ENCODE data around the gene RASSF3. TPM values are rescaled to one million over a fixed set of nuclear protein-coding genes. Genes with fewer than 3 reads are reported as not detected.

RASSF3 gene
- total and polyA plus RNA-seq, 2 donors from 2014 or later, result 8.2 to 35.6 TPM

DNA sequence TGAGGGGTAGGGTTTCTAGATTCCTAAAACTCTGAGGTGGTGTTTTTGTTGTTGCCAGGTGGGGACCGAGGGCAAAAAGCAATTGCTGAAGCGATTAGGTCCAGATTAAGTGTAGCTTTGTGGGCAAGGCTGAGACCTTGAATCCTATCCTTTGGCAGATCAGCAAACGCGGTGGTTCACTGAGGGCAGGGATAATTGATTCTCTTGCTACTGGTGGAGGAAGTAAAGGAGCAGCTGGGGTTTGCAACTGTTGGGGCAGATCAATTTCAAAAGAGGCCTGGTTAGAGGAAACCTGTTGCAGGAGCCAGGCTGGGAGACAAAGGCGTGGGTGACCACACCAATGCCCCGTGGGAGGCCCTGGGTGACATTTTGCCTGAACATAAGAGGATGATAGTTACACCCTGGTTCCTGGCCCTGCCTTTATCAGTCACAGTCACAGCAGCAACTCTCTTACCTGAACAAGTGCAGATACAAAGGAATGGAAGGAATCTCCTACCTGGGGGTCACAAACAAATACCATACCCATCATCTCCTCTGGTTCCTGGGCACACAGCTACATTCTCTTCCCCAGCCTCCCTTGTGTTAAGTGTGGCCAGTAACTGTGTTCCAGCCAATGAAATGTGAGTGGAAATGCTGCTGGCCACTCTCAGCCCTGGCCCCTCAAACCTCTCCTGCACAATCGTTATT, 43.3 kb upstream of the RASSF3 start:
- H3K27ac ChIP-seq (ENCODE audit: low read depth in 2 of 2, low read length in 2 of 2), result no peak overlapping the region
- H3K4me1 ChIP-seq (ENCODE audit: control insufficient read depth in 2 of 3, insufficient read depth in 2 of 3, low read depth in 1 of 3, low read length in 3 of 3), result no peaks in the 10 kb centered on the region
- no peak overlapping the region for H3K9ac ChIP-seq (ENCODE audit: low read length in 3 of 3)
- no peaks in the 10 kb centered on the region for H3K27me3 ChIP-seq (ENCODE audit: control insufficient read depth, insufficient read depth, low read length)
- no peak overlapping the region for H3K4me3 ChIP-seq (ENCODE audit: low read length in 3 of 3)
- intact Hi-C loops (cut with DNase I), result no loop called here
- TF ChIP-seq, protein P1, sequence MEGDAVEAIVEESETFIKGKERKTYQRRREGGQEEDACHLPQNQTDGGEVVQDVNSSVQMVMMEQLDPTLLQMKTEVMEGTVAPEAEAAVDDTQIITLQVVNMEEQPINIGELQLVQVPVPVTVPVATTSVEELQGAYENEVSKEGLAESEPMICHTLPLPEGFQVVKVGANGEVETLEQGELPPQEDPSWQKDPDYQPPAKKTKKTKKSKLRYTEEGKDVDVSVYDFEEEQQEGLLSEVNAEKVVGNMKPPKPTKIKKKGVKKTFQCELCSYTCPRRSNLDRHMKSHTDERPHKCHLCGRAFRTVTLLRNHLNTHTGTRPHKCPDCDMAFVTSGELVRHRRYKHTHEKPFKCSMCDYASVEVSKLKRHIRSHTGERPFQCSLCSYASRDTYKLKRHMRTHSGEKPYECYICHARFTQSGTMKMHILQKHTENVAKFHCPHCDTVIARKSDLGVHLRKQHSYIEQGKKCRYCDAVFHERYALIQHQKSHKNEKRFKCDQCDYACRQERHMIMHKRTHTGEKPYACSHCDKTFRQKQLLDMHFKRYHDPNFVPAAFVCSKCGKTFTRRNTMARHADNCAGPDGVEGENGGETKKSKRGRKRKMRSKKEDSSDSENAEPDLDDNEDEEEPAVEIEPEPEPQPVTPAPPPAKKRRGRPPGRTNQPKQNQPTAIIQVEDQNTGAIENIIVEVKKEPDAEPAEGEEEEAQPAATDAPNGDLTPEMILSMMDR (IDR thresholded peaks at IDR 0.05; ENCODE audit: borderline replicate concordance, extremely low read depth, insufficient read depth), result no peak
- DNase-seq (peak in 4 of 5 donors; percentile 40 to 58 (median 52)), FAIRE-seq (no peak)
- H3K36me3 ChIP-seq (ENCODE audit: control insufficient read depth in 2 of 3, insufficient read depth in 3 of 3, low read length in 3 of 3), result no peaks in the 10 kb centered on the region
- no peaks in the 10 kb centered on the region for H3K9me3 ChIP-seq (ENCODE audit: control insufficient read depth in 2 of 3, insufficient read depth in 1 of 3, low read length in 3 of 3)

GRCh38 chr12:64567570-64567969, 42.7 kb upstream of the RASSF3 start:
- no peaks in the 10 kb centered on the region for H3K27me3 ChIP-seq (ENCODE audit: control insufficient read depth, insufficient read depth, low read length)
- no peak overlapping the region for H3K9ac ChIP-seq (ENCODE audit: low read length in 3 of 3)
- H3K36me3 ChIP-seq (ENCODE audit: control insufficient read depth in 2 of 3, insufficient read depth in 3 of 3, low read length in 3 of 3), result no peaks in the 10 kb centered on the region
- no peak overlapping the region for H3K27ac ChIP-seq (ENCODE audit: low read depth in 2 of 2, low read length in 2 of 2)
- no peak for FAIRE-seq
- TF ChIP-seq, protein P1 (IDR thresholded peaks at IDR 0.05; ENCODE audit: borderline replicate concordance, extremely low read depth, insufficient read depth), result no peak
- H3K4me1 ChIP-seq (ENCODE audit: control insufficient read depth in 2 of 3, insufficient read depth in 2 of 3, low read depth in 1 of 3, low read length in 3 of 3), result no peaks in the 10 kb centered on the region
- H3K4me3 ChIP-seq (ENCODE audit: low read length in 3 of 3), result no peak overlapping the region
- DNase-seq, result no peak
- H3K9me3 ChIP-seq (ENCODE audit: control insufficient read depth in 2 of 3, insufficient read depth in 1 of 3, low read length in 3 of 3), result no peaks in the 10 kb centered on the region
- intact Hi-C loops (cut with DNase I), result no loop called here

GRCh38 chr12:64568298-64568697, 42.0 kb upstream of the RASSF3 start:
- no peak overlapping the region for H3K9ac ChIP-seq (ENCODE audit: low read length in 3 of 3)
- H3K4me3 ChIP-seq (ENCODE audit: low read length in 3 of 3), result no peak overlapping the region
- no peak overlapping the region for H3K27ac ChIP-seq (ENCODE audit: low read depth in 2 of 2, low read length in 2 of 2)
- intact Hi-C loops (cut with DNase I), result no loop called here
- DNase-seq (no peak), FAIRE-seq (no peak)
- TF ChIP-seq, protein P1 (IDR thresholded peaks at IDR 0.05; ENCODE audit: borderline replicate concordance, extremely low read depth, insufficient read depth), result no peak
- no peaks in the 10 kb centered on the region for H3K4me1 ChIP-seq (ENCODE audit: control insufficient read depth in 2 of 3, insufficient read depth in 2 of 3, low read depth in 1 of 3, low read length in 3 of 3)
- H3K9me3 ChIP-seq (ENCODE audit: control insufficient read depth in 2 of 3, insufficient read depth in 1 of 3, low read length in 3 of 3), result no peaks in the 10 kb centered on the region
- H3K27me3 ChIP-seq (ENCODE audit: control insufficient read depth, insufficient read depth, low read length), result no peaks in the 10 kb centered on the region
- no peaks in the 10 kb centered on the region for H3K36me3 ChIP-seq (ENCODE audit: control insufficient read depth in 2 of 3, insufficient read depth in 3 of 3, low read length in 3 of 3)
